ENCODE results near the gene KLF9. TPM values are rescaled to one million over a fixed set of nuclear protein-coding genes. Genes with fewer than 3 reads are reported as not detected.
A peak's percentile ranks its signal among the peaks of the same experiment; 100 is the strongest.

Gene KLF9
- total RNA-seq, 3 donors from 2014 or later (not counting 1 experiment from before 2014, with no cell fraction given) = 47.7 to 79.3 (median 51.2) TPM

- H3K27ac Mint-ChIP-seq = peak overlapping the region; percentile 96 to 97
- no peaks in the 10 kb centered on the region for H3K27me3 Mint-ChIP-seq (ENCODE audit: low read depth in 2 of 2)
- Histone ChIP-seq H3K36me3 (ENCODE audit: control insufficient read depth, insufficient read depth, low read length) (no peaks in the 10 kb centered on the region), H3K4me1 (ENCODE audit: control insufficient read depth, insufficient read depth, low read length) (peaks cover 40% of the 10 kb centered on the region), H3K27ac (ENCODE audit: low read length) (peak overlapping the region; percentile 98), H3K9me3 (ENCODE audit: control insufficient read depth, insufficient read depth, low read length) (no peaks in the 10 kb centered on the region), H3K4me3 (ENCODE audit: low read length) (peak overlapping the region; percentile 72), H3K27me3 (ENCODE audit: control insufficient read depth, insufficient read depth, low read length) (no peaks in the 10 kb centered on the region)
- no peak for TF ChIP-seq CTCF (IDR thresholded peaks at IDR 0.05)
- H3K9me3 Mint-ChIP-seq = no peaks in the 10 kb centered on the region
- peak; percentile 33 to 68 (median 53) for ATAC-seq
- intact Hi-C loops (cut with micrococcal nuclease) = loop anchor here (2.0 to 10.0 kb wide), 4 partner anchors 26 to 1946 kb away; partner anchors contain the start of genes SMC5 and ZFAND5
- H3K4me1 Mint-ChIP-seq = peaks cover 37 to 52% of the 10 kb centered on the region in 2 donors
- DNase-seq = peak; percentile 88
- H3K4me3 Mint-ChIP-seq = peak overlapping the region; percentile 97
- under 1% methylated on average over 65 of the region's 65 CpGs for WGBS (ENCODE audit: insufficient coverage)
- H3K36me3 Mint-ChIP-seq = no peaks in the 10 kb centered on the region
Observed at GRCh38 chr9:70418822-70419555, 4.5 kb upstream of the KLF9 start.

- 97% methylated on average over 4 of the region's 5 CpGs for WGBS (ENCODE audit: insufficient coverage)
- H3K27me3 Mint-ChIP-seq (ENCODE audit: low read depth in 2 of 2) = no peaks in the 10 kb centered on the region
- peak overlapping the region in 1 of 2 donors; percentile 99 for H3K27ac Mint-ChIP-seq
- no peaks in the 10 kb centered on the region for H3K9me3 Mint-ChIP-seq
- H3K4me3 Mint-ChIP-seq = no peak overlapping the region
- ATAC-seq = no peak
- Histone ChIP-seq H3K27ac (ENCODE audit: low read length) (no peak overlapping the region), H3K9me3 (ENCODE audit: control insufficient read depth, insufficient read depth, low read length) (no peaks in the 10 kb centered on the region), H3K36me3 (ENCODE audit: control insufficient read depth, insufficient read depth, low read length) (no peaks in the 10 kb centered on the region), H3K4me3 (ENCODE audit: low read length) (no peak overlapping the region), H3K4me1 (ENCODE audit: control insufficient read depth, insufficient read depth, low read length) (peaks cover 45% of the 10 kb centered on the region), H3K27me3 (ENCODE audit: control insufficient read depth, insufficient read depth, low read length) (no peaks in the 10 kb centered on the region)
- no peak for DNase-seq
- TF ChIP-seq CTCF (IDR thresholded peaks at IDR 0.05) = no peak
- intact Hi-C loops (cut with micrococcal nuclease) = loop anchor here (10.0 kb wide), 2 partner anchors 1359 to 1949 kb away; partner anchors contain the start of gene ZFAND5
- peaks cover 44 to 49% of the 10 kb centered on the region in 2 donors for H3K4me1 Mint-ChIP-seq
- no peaks in the 10 kb centered on the region for H3K36me3 Mint-ChIP-seq
Observed at GRCh38 chr9:70415476-70415875, 1.0 kb upstream of the KLF9 start.

- Mint-ChIP-seq H3K27me3 (ENCODE audit: low read depth in 2 of 2) (no peaks in the 10 kb centered on the region), H3K9me3 (no peaks in the 10 kb centered on the region), H3K4me1 (peaks cover 47 to 49% of the 10 kb centered on the region in 2 donors), H3K36me3 (no peaks in the 10 kb centered on the region), H3K27ac (peak overlapping the region; percentile 99 to 100), H3K4me3 (peak overlapping the region; percentile 99)
- Histone ChIP-seq H3K9me3 (ENCODE audit: control insufficient read depth, insufficient read depth, low read length) (no peaks in the 10 kb centered on the region), H3K27ac (ENCODE audit: low read length) (peak overlapping the region; percentile 95), H3K4me1 (ENCODE audit: control insufficient read depth, insufficient read depth, low read length) (peaks cover 46% of the 10 kb centered on the region), H3K4me3 (ENCODE audit: low read length) (no peak overlapping the region), H3K36me3 (ENCODE audit: control insufficient read depth, insufficient read depth, low read length) (no peaks in the 10 kb centered on the region), H3K27me3 (ENCODE audit: control insufficient read depth, insufficient read depth, low read length) (no peaks in the 10 kb centered on the region)
- intact Hi-C loops (cut with micrococcal nuclease) = loop anchor here (10.0 kb wide), 2 partner anchors 1360 to 1950 kb away; partner anchors contain the start of gene ZFAND5
- no peak for DNase-seq
- TF ChIP-seq CTCF (IDR thresholded peaks at IDR 0.05) = no peak
- WGBS (ENCODE audit: insufficient coverage) = 93% methylated on average over 2 of the region's 2 CpGs
- ATAC-seq = no peak
Observed at GRCh38 chr9:70415041-70415440, 584 bp upstream of the KLF9 start.

All from natural killer cell (primary cell).